K562 (cell line): Measurements from ENCODE around the gene RAB6A. TPM values are rescaled to one million over a fixed set of nuclear protein-coding genes. Genes with fewer than 3 reads are reported as not detected.

Experiments
- CCNT2 ChIP-seq: IDR thresholded peaks from 2 replicates; pipeline ENCODE4 v1.6.1; 2011; ENCODE audit warnings: borderline replicate concordance, low read depth, mild to moderate bottlenecking, moderate library complexity, mixed read lengths, low read length; ENCODE audit not compliant: insufficient read length; ENCODE audit errors: extremely low read depth
- DPF2 ChIP-seq: fragments of 450-650 bp; IDR thresholded peaks from 2 replicates; pipeline ENCODE4 v1.6.1; 2016
- FOXJ2 ChIP-seq: fragments of 200-800 bp; sonication (Bioruptor generic); IDR thresholded peaks from 2 replicates; pipeline ENCODE4 v1.6.1; 2016; ENCODE audit warnings: missing genetic modification characterization, missing compliant biosample characterization
- FOXJ3 ChIP-seq: sonication (generic); formaldehyde crosslinking; IDR thresholded peaks from 2 replicates; pipeline ENCODE4 v1.4.0; 2020; ENCODE audit warnings: mild to moderate bottlenecking, missing genetic modification reagents
- GABPB1 ChIP-seq: sonication (generic); formaldehyde crosslinking; IDR thresholded peaks from 2 replicates; pipeline ENCODE4 v1.8.0; 2022; ENCODE audit warnings: mild to moderate bottlenecking, missing genetic modification reagents
- HDGF ChIP-seq: fragments of 450-650 bp; IDR thresholded peaks from 2 replicates; pipeline ENCODE4 v1.6.1; 2016
- MTF1 ChIP-seq: fragments of 250-450 bp; sonication (Bioruptor Pico); IDR thresholded peaks from 2 replicates; pipeline ENCODE4 v1.9.0; 2021; ENCODE audit warnings: moderate library complexity, mild to moderate bottlenecking, inconsistent platforms, borderline replicate concordance
- PML ChIP-seq: IDR thresholded peaks from 2 replicates; pipeline ENCODE4 v1.6.1; 2012; ENCODE audit warnings: low read length, inconsistent platforms
- PYGO2 ChIP-seq: fragments of 450-650 bp; IDR thresholded peaks from 2 replicates; pipeline ENCODE4 v1.6.1; 2016; ENCODE audit warnings: mild to moderate bottlenecking, missing genetic modification characterization, moderate library complexity, missing compliant biosample characterization
- SOX6 ChIP-seq: fragments of 450-650 bp; IDR thresholded peaks from 2 replicates; pipeline ENCODE4 v1.6.1; 2014; ENCODE audit warnings: mild to moderate bottlenecking
- STAT5B ChIP-seq: fragments of 250-450 bp; sonication (Bioruptor Pico); IDR thresholded peaks from 2 replicates; pipeline ENCODE4 v1.8.0; 2021; ENCODE audit warnings: mild to moderate bottlenecking, inconsistent platforms
- XRCC4 ChIP-seq: IDR thresholded peaks from one replicate; pipeline ENCODE4 v1.6.1; 2011; ENCODE audit not compliant: insufficient read depth, insufficient read length; ENCODE audit errors: extremely low read depth
- ZBTB40 ChIP-seq, 2 experiments: fragments of 450-650 bp in 1 of 2; sonication (generic) in 1 of 2; formaldehyde crosslinking in 1 of 2; IDR thresholded peaks; 2 replicates each; pipeline versions ENCODE4 v1.7.1 to v1.9.0; 2016 to 2022; ENCODE audit warnings: inconsistent platforms in 1 of 2, mild to moderate bottlenecking in 1 of 2, missing genetic modification reagents in 1 of 2
- ZNF57 ChIP-seq: fragments of 450-650 bp; formaldehyde crosslinking; IDR thresholded peaks from 2 replicates; pipeline ENCODE4 v1.4.0; 2020; ENCODE audit warnings: mild to moderate bottlenecking, moderate library complexity
- ZNF655 ChIP-seq: fragments of 250-450 bp; sonication (Bioruptor Pico); IDR thresholded peaks from 2 replicates; pipeline ENCODE4 v1.5.0; 2021
- polyA plus RNA-seq, 8 experiments: library from polyadenylated mRNA; depleted of rRNA in 4 of 8; stranded (reverse) in 5 of 8; unstranded in 3 of 8; fragments of >200 nt; fragmentation: Nextera tagmentation in 2 of 8; fragmentation: Illumina TruSeq in 1 of 8; extraction: Ambion mirVana in 2 of 8; extraction: Trizol in 1 of 8; gene quantifications; 2 replicates each; pipeline versions ENCODE4 v1.2.1 to v1.2.3, GENCODE V29; 2011 to 2014; ENCODE audit warnings: inconsistent platforms in 1 of 8, missing spikeins in 1 of 8
- total RNA-seq, 7 experiments: library from RNA; depleted of rRNA in 6 of 7; stranded (reverse); fragments of >200 nt in 6 of 7; fragmentation: Illumina TruSeq in 2 of 7; extraction: Trizol in 2 of 7; gene quantifications; 2 replicates each; pipeline versions ENCODE4 v1.2.1 to v1.2.3, GENCODE V29; 2011 to 2021; ENCODE audit warnings: low replicate concordance in 1 of 7

Gene RAB6A
- total and polyA plus RNA-seq, 9 of the 15 experiments (the other 6 are each of a cell fraction or from before 2014, with no cell fraction given): 14.0 to 95.3 (median 45.4) TPM

DNA sequence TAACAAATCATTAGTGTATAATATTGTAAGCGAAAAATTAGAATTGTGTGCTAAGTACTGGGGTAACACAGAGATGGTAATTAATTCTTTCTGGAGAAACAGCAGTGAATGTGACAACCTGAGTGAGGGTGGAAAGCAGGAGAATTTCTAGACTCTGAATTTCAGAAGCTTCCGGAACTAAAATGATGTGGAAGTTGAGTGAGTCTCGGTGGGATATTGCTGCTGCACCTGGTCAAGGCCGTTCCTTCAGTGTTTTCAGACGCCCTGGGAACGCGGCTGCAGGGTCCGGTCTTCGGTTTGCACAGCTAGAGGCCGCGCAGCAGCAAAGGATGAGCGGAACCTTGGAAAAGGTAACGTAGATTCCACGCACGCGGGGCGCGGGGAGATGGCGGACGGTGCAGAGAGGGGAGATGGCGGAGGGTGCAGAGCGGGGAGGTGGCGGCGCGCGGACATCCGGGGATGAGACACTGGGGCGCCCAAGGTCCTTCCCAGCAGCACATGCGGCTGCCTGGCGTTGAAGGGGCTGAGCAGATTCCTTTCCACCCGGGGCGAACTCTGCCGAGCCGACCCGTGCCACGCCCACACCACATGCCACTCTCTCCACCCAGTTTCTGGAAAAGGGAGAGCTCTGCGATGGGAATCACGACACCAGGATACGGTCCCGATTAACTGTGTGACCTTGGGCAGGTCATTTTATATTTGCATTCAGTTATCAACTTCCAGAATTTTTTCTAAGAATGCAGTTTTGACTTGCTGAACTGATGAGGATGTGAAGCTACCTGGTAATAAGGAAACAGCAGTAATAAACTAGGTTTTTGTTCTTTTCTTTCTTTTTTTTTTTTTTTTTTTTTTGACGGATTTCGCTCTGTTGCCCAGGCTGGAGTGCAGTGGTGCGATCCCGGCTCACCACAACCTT lies 27.0 kb upstream of the RAB6A start, which contains the start of gene MRPL48 (continued):
- no peak for TF ChIP-seq MTF1 (CRISPR knock-in tag)
- TF ChIP-seq STAT5B (CRISPR knock-in tag): no peak
- peak; percentile 56; the same call in 1 of the 2 replicates for TF ChIP-seq SOX6
- no peak for TF ChIP-seq FOXJ3 (CRISPR knock-in tag)
- peak; percentile 64 for TF ChIP-seq PML
- peak; percentile 65; the same call in 1 of the 2 replicates for TF ChIP-seq DPF2
- peak; percentile 65; the same call in 1 of the 2 replicates for TF ChIP-seq PYGO2 (tag)
- TF ChIP-seq ZNF655: no peak
- TF ChIP-seq GABPB1 (CRISPR knock-in tag): peak; percentile 97
- peak; percentile 78 for TF ChIP-seq CCNT2
- TF ChIP-seq ZBTB40 (IDR thresholded peaks at IDR 0.05): peak; percentile 98
- TF ChIP-seq ZBTB40 (CRISPR knock-in tag; IDR thresholded peaks at IDR 0.05): no peak
- peak; percentile 78; the same call in 1 of the 2 replicates for TF ChIP-seq FOXJ2
- TF ChIP-seq HDGF: no peak
- no peak for TF ChIP-seq XRCC4
- TF ChIP-seq ZNF57 (CRISPR knock-in tag): no peak
